Neuron (in vitro differentiated cells): ENCODE data around the gene PTPRM.
"Not testable (repeated sequence)": the region's sequence is repeated elsewhere in the genome, so short reads cannot be mapped to it uniquely, and the experiment has no call there.

Experiments used
- H2AFZ ChIP-seq: one replicate; pipeline ENCODE4 v1.6.1; 2013; ENCODE audit warnings: low read depth, mild to moderate bottlenecking, inconsistent platforms, low read length, moderate library complexity
- H3K27me3 ChIP-seq: one replicate; pipeline ENCODE4 v1.6.1; 2013; ENCODE audit warnings: low read length; ENCODE audit not compliant: insufficient read depth
- H3K36me3 ChIP-seq: one replicate; pipeline ENCODE4 v1.6.1; 2013; ENCODE audit warnings: low read length; ENCODE audit not compliant: insufficient read depth
- H3K4me1 ChIP-seq: one replicate; pipeline ENCODE4 v1.6.1; 2013; ENCODE audit warnings: low read length; ENCODE audit not compliant: insufficient read depth
- H3K4me3 ChIP-seq: 2 replicates; pipeline ENCODE4 v1.5.1; 2013; ENCODE audit warnings: mild to moderate bottlenecking, low read length, moderate library complexity
- H3K9me3 ChIP-seq: one replicate; pipeline ENCODE4 v1.6.1; 2013; ENCODE audit warnings: low read length

PTPRM gene

DNA sequence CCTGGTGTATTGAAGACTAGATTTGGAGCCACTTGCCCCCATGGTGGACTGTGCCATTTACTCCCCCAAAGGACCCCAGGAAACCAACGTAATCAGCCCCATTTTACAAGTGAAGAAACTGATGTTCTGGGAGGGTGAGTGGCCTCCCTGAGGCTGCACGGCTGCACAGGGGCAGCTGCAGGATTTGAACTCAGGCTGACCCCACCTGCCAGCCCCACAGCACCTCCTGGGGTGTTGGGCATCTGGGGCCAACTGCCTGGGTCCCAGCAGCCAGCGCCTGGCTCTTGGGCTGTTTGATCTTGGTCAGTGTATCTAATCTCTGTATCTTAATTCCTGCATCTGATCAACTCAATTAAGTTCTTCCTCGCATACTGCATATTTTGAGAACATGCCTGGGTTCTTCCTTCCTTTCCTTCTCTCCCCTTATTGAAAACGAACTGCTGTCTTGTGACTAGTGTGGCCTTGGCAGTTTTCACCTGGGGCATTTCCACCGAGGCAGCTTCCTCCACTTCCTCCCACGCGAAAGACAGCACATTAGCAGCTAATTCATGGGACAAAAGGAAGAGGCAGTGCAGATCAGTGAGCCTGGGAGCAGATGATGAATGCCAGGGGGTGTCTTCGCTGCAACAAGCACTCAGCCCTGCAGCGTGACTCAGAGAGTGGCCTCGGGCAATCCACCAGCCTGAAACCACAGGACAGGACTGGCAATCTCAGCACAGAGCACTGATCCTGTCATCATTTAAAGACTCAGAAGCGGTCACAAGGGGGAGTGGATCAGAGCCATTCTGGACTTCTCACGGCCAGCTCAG lies 858.0 kb downstream of the PTPRM start:
- Histone ChIP-seq H3K9me3 (no peaks in the 10 kb centered on the region), H3K36me3 (no peaks in the 10 kb centered on the region), H3K27me3 (no peaks in the 10 kb centered on the region), H3K4me1 (no peaks in the 10 kb centered on the region), H2AFZ (no peak overlapping the region), H3K4me3 (no peak overlapping the region)

DNA sequence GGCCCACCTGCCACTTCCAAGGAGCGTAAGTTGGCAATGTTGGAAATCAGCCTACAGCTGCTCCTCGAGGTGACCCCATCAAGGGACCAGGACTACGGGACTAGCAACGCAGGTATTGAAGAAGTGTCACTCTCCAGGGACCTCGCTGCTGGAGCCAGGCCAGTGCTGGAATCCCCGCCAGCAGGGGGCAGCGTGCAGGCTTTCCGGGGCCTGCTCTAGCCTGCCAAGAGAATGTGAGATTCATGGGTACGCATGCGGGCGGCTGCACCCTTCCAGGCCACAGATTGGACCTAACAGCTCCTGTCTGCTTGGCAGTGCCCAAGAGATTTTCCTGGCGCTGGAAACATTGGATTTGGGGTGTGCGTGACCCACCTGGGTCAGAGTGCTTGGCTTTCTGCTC lies 859.3 kb downstream of the PTPRM start:
- Histone ChIP-seq H2AFZ (no peak overlapping the region), H3K4me3 (no peak overlapping the region), H3K36me3 (no peaks in the 10 kb centered on the region), H3K4me1 (no peaks in the 10 kb centered on the region), H3K27me3 (no peaks in the 10 kb centered on the region), H3K9me3 (no peaks in the 10 kb centered on the region)

- no peaks in the 10 kb centered on the region for H3K9me3 ChIP-seq
- H3K36me3 ChIP-seq = no peaks in the 10 kb centered on the region
- no peak overlapping the region for H3K4me3 ChIP-seq
- H3K27me3 ChIP-seq = no peaks in the 10 kb centered on the region
- H2AFZ ChIP-seq = no peak overlapping the region
- H3K4me1 ChIP-seq = no peaks in the 10 kb centered on the region
These were observed 860.2 kb downstream of the PTPRM start for GRCh38 chr18:8427339-8427738.

- Histone ChIP-seq H3K4me1 (no peaks in the 10 kb centered on the region), H3K9me3 (no peaks in the 10 kb centered on the region), H3K4me3 (no peak overlapping the region), H2AFZ (no peak overlapping the region), H3K27me3 (no peaks in the 10 kb centered on the region), H3K36me3 (no peaks in the 10 kb centered on the region)
These were observed 861.8 kb downstream of the PTPRM start for GRCh38 chr18:8428951-8429350.

DNA sequence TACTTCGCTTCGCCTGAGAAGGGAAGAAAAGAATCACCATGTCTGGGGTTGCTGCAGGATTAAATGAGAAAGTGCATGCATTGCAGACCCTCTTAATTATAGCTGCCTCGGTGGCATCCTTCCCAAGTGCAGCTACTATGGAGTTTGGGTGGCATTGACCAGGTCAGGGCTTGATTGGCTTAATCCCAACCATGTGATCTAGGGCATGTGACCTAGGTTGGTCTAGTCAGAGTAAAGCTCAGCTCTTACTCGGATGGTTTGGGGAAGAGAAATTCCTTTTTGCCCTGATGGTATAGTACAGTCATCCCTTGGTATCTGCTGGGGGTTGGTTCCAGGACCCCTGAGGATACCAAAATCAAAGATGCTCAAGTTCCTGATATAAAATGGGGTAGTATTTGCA lies 863.9 kb downstream of the PTPRM start:
- no peaks in the 10 kb centered on the region for H3K36me3 ChIP-seq
- no peaks in the 10 kb centered on the region for H3K9me3 ChIP-seq
- H3K4me1 ChIP-seq = no peaks in the 10 kb centered on the region
- H3K27me3 ChIP-seq = peaks cover 3% of the 10 kb centered on the region
- no peak overlapping the region for H2AFZ ChIP-seq
- H3K4me3 ChIP-seq = no peak overlapping the region

DNA sequence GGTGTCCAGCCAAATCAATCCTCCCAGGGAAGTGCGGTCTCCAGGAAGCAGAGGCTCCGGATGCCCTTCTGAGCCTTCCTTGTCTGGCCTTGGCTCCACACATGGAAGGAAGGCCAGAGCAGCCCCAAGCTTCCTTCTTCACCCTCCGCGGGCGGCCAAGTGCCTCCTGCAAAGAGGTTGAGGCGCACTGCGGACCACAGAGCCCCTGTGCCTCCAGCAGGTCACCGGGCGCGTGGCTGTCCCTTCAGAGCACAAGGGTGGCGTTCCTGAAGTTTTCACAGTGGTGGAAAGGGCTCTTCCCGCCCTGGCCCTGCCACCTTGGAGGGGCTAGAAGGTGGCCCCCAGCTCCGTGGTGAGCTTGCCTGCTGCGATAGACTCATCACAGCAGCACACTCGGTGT lies 866.2 kb downstream of the PTPRM start:
- no peak overlapping the region for H3K4me3 ChIP-seq
- H3K36me3 ChIP-seq = no peaks in the 10 kb centered on the region
- no peaks in the 10 kb centered on the region for H3K9me3 ChIP-seq
- H2AFZ ChIP-seq = no peak overlapping the region
- H3K4me1 ChIP-seq = no peaks in the 10 kb centered on the region
- peaks cover 3% of the 10 kb centered on the region for H3K27me3 ChIP-seq

DNA sequence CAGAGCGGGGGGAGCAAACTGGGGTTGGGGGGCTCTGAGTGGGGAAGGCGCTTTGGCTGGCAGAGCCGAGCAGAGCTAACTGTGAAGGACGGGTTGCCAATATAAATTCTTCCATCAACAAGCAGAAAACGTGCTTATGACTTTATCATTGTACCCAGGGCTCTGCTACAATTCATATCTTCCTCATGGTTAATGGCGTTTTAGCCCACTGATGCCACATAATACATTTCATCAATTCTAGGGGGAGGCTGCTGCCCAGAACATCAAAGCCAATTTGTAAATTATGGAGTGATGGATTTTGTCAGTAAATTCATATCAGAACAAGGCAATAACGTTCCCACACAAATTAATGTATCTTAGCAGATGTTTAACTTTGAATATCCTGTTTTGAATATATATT lies 866.7 kb downstream of the PTPRM start:
- peaks cover 3% of the 10 kb centered on the region for H3K27me3 ChIP-seq
- H2AFZ ChIP-seq = no peak overlapping the region
- no peak overlapping the region for H3K4me3 ChIP-seq
- no peaks in the 10 kb centered on the region for H3K36me3 ChIP-seq
- H3K9me3 ChIP-seq = no peaks in the 10 kb centered on the region
- H3K4me1 ChIP-seq = no peaks in the 10 kb centered on the region

GRCh38 chr18:8435376-8435775 lies 868.3 kb downstream of the PTPRM start:
- peaks cover 3% of the 10 kb centered on the region for H3K27me3 ChIP-seq
- no peak overlapping the region for H3K4me3 ChIP-seq
- no peaks in the 10 kb centered on the region for H3K4me1 ChIP-seq
- no peaks in the 10 kb centered on the region for H3K36me3 ChIP-seq
- H2AFZ ChIP-seq = no peak overlapping the region
- no peaks in the 10 kb centered on the region for H3K9me3 ChIP-seq

DNA sequence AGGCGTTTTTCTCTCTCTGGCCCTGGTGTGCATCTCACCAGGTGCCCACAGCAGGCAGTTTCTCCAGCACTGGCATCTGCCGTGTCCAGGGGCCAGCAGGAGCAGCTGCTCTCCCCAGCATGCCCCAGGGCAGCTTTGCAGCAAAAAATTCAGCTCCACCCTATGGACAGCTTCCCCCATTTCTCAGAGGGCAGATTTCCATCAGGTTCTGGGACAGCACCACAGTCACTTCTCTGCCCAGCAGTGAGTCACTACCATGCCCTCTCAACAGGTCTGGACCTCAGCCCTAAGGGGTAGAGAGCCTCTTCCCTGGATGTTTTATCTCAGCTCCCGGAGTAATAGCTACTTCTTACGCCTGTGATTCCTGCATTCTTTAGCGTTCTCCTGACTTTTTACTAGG lies 871.9 kb downstream of the PTPRM start:
- H3K36me3 ChIP-seq = no peaks in the 10 kb centered on the region
- no peaks in the 10 kb centered on the region for H3K9me3 ChIP-seq
- H3K27me3 ChIP-seq = peaks cover 3% of the 10 kb centered on the region
- H2AFZ ChIP-seq = no peak overlapping the region
- H3K4me1 ChIP-seq = no peaks in the 10 kb centered on the region
- no peak overlapping the region for H3K4me3 ChIP-seq

- Histone ChIP-seq H3K27me3 (no peaks in the 10 kb centered on the region), H3K9me3 (no peaks in the 10 kb centered on the region), H2AFZ (no peak overlapping the region), H3K4me1 (no peaks in the 10 kb centered on the region), H3K4me3 (no peak overlapping the region), H3K36me3 (no peaks in the 10 kb centered on the region)
These were observed 876.4 kb downstream of the PTPRM start for GRCh38 chr18:8443505-8443904.

GRCh38 chr18:8446936-8447335 lies 879.8 kb downstream of the PTPRM start:
- not testable (repeated sequence) for H2AFZ ChIP-seq, H3K4me1 ChIP-seq, H3K4me3 ChIP-seq, H3K27me3 ChIP-seq, H3K36me3 ChIP-seq, H3K9me3 ChIP-seq

GRCh38 chr18:8448130-8448529 lies 881.0 kb downstream of the PTPRM start:
- H3K4me1 ChIP-seq = no peaks in the 10 kb centered on the region
- H3K36me3 ChIP-seq = no peaks in the 10 kb centered on the region
- H2AFZ ChIP-seq = no peak overlapping the region
- H3K27me3 ChIP-seq = no peaks in the 10 kb centered on the region
- H3K9me3 ChIP-seq = no peaks in the 10 kb centered on the region
- H3K4me3 ChIP-seq = no peak overlapping the region

DNA sequence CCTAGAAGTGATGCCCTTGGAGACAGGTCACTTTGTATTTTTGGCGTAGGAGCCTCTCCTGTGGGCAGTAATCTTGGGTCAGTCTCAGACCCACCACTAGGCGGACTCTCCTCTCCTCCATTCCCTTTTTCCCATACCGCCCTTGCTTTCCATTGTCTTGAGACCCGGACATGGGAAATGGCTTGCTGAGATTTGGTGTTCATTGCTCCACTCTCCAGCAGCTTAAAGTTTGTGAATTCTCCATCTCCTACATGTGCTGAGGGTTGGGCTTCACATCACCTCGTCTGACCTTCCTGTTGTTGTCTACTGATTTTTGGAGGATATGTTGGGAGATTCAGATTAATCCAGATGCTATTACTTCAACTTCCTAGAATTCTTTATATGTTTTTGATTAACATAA lies 882.9 kb downstream of the PTPRM start:
- Histone ChIP-seq H3K4me3 (no peak overlapping the region), H3K36me3 (no peaks in the 10 kb centered on the region), H2AFZ (no peak overlapping the region), H3K9me3 (no peaks in the 10 kb centered on the region), H3K4me1 (no peaks in the 10 kb centered on the region), H3K27me3 (no peaks in the 10 kb centered on the region)
